NCI-H524 (cell line): ENCODE results near the gene TAS2R40.
A peak's percentile ranks its signal among the peaks of the same experiment; 100 is the strongest.
"Not testable (repeated sequence)": the region's sequence is repeated elsewhere in the genome, so short reads cannot be mapped to it uniquely, and the experiment has no call there.

Experiments used
- DNase-seq, 2 experiments: peaks; one replicate each; lab custom pipeline; 2025; lab: John Stamatoyannopoulos, UW

The TAS2R40 gene

GRCh38 chr7:143221737-143222136 lies at the start of gene TAS2R40:
Gene TAS2R40, plus strand, starts transcription at chr7:143222037. Its CDS starts 42 bp downstream, at chr7:143222079.
- DNase-seq, result no peak

GRCh38 chr7:143172354-143172753 lies 49.5 kb upstream of the TAS2R40 start:
- DNase-seq, result peak; percentile 1 to 58

DNA sequence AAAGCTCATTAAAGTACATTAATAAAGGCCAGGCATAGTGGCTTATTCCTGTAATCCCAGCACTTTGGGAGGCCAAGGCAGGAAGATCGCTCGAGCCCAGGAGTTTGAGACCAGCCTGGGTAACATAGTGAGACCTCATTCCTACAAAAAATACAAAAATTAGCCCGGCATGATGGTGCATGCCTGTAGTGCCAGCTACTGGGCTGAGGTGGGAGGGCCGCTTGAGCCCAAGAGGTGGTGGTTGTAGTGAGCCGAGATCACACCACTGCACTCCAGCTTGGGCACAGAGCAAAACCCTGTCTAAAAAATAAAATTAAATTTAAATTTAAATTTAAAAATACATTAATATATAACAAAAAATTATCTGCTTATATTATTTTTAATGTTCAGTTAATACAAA lies 45.7 kb upstream of the TAS2R40 start:
- no peak for DNase-seq

DNA sequence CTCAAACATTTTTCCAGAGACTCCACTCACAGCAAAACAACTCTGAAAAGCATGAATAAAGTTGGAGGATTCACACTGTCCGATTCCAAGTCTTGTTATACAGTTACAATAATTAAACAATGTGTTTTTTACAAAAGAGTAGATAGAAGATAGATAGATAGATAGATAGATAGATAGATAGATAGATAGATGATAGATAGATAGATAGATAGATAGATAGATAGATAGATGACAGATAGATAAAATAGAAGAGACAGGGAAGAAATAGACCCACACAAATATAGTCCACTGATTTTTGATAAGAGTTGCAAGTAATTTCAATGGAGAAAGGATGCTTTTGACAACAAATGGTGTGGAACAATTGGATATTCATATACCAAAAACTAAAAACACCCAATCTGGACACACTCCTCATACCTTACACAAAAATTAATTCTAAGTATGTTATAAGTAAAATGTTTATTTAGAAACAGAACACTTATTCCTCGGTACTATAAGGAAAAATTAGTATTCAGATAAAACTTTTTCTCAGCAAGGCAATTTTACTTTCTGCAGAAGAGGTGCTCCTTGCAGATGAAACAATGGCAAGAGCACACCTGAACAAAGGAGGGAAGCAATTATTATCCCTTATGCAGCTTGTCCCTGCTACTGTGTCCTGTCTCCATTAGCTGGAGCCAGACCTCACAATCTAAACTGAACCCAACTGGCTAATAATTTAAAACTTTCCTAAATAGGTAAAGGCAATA lies 44.3 kb upstream of the TAS2R40 start:
- no peak for DNase-seq

DNA sequence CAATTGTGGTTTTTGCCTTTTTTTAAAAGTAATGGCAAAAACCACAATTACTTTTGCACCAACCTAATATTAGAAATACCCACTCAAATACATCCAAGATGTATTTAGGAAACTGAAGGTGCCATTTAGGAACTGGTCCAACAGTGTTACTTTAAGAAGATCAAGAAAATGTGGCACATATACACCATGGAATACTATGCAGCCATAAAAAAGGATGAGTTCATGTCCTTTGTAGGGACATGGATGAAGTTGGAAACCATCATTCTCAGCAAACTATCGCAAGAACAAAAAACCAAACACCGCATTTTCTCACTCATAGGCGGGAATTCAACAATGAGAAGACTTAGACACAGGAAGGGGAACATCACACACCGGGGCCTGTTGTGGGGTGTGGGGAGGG lies 41.1 kb upstream of the TAS2R40 start:
- DNase-seq, result not testable (repeated sequence)

DNA sequence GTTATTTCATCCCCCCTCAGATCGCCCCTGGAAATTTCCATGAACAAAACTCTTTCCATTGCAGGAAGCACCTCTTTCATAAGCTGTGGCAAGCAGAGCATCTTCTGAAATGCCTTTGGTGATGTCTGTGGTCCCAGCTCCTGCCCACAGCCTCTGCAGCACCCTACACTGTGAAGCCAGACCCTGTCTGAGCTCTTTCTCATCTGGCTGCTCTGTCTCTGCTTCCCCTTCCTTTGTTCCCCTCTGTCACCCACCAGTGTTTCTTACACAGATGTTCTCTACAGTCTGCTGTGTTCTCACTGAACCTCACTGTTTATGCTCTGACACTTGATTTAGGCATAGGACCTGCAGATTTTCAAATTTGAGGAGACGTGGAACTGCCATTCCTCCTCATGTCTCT lies 40.5 kb upstream of the TAS2R40 start:
- DNase-seq, result no peak

- no peak for DNase-seq
Measured at GRCh38 chr7:143183024-143183423, 38.8 kb upstream of the TAS2R40 start, which contains the start of gene TAS2R39. Gene TAS2R39, plus strand, starts transcription at chr7:143183419. Its CDS starts 0 bp downstream, at chr7:143183419.

DNA sequence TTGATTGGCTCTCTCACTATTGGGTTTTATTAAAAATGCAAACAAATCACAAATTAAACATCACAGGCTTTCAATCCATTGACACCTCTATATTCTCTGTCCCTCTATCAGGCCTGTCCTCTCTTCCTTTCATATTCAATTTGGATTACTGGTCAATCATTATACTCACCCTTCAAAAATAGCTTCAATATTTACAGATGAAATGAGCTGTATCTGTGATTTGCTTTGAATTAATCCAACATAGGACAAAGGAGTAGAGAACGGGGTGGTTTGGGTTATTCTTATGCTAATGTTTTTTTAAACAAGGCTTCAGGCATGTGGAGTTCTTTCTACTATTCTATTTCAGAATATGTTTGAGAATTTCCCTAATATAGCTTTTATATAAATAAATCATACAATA lies 36.3 kb upstream of the TAS2R40 start:
- DNase-seq, result no peak

DNA sequence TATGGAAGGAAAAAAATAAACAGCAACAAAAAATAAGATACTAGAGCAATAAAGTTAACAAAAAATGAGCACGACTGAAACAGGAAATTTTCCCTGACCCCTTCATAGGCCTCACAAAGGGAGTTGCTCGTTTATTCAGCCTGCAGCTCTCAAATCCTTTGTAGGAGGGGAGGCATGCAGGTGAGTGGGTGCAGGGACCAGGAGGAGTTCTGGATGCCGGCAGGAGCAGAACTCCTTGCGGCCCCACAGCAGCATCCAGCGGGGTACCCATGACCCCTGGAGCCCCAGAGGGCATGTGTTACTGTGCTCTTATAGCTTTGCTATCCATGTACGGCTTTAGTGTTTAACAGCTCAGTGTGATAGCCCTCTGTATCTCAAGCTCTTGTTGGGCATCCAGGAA lies 32.8 kb upstream of the TAS2R40 start:
- DNase-seq, result no peak

GRCh38 chr7:143193880-143194279 lies 28.0 kb upstream of the TAS2R40 start:
- DNase-seq, result no peak

- DNase-seq, result no peak
Measured at GRCh38 chr7:143199040-143199439, 22.8 kb upstream of the TAS2R40 start.

- no peak for DNase-seq
Measured at GRCh38 chr7:143202161-143202560, 19.7 kb upstream of the TAS2R40 start.

GRCh38 chr7:143203386-143203785 lies 18.5 kb upstream of the TAS2R40 start:
- no peak for DNase-seq

GRCh38 chr7:143205560-143206293 lies 16.1 kb upstream of the TAS2R40 start:
- DNase-seq, result no peak

GRCh38 chr7:143210541-143210940 lies 11.3 kb upstream of the TAS2R40 start:
- no peak for DNase-seq

DNA sequence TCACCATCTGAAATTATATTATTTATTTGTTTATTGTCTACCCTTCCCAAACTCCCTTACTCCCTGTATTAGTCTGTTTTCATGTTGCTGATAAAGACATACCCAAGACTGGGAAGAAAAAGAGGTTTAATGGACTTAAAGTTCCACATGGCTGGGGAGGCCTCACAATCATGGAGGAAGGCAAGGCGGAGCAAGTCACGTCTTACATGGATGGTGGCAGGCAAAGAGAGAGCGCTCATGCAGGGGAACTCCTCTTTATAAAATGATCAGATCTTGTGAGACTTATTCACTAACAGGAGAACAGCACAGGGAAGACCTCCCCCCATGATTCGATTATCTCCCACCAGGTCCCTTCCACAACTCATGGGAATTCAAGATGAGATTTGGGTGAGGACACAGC lies 8.4 kb upstream of the TAS2R40 start:
- not testable (repeated sequence) for DNase-seq

DNA sequence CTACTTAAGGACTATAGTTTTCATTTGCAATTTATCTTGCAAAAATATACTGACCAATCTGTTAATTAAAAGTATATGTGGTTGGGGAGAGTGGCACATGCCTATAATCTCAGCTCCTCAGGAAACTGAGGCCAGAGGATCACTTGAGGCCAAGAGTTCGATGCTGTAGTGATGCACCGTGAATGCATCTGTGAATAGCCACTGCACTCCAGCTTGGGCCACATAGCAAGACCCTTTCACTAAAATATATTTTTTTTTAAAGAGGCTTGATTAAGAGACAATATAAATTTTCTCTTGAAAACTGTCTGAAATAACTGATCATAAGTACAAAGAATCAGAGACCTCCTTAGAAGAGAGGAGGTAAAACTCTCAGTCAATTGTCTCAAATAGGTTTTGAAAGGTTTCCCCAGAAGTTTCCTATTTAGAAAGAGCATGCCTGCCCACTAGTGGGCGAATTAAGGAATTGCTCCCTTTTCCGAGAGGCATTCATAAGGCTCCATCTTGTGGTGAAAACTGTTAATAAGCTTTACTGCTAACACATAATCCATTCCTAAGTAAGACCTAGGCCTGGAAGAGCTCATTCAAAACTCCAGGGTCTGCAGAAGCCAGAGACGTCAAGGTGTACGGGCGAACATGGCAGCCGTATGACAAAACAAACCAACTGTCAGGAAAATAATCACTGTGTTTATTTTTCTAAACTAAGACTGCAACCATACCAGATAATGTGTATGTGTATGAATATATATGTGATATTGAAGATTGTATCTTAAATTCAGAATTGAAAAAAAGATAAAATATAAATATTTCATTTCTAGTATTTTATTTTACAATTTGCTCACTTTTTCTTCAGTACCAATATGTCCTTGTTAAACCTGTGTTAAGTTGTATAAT lies 6.8 kb upstream of the TAS2R40 start:
- DNase-seq, result peak; percentile 59 to 83

DNA sequence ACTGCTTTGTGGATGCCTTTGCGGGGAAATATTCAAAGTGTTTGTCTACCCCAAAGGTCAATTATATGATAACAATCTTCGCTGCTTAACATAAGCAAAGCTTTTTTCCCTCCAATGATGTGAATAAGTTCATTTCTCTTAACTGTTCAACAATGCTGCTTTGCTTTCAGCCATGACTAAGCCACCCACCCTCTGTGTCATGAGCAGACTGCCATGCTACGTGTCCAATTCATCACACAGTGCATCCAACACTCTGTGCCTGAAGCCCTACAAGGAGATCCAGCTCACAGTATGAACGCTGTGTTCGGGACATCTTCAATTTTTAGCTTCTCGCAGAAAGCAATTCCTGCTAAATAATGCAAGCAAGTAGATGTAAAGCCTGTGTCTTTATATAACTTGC lies 5.7 kb upstream of the TAS2R40 start:
- DNase-seq, result no peak

DNA sequence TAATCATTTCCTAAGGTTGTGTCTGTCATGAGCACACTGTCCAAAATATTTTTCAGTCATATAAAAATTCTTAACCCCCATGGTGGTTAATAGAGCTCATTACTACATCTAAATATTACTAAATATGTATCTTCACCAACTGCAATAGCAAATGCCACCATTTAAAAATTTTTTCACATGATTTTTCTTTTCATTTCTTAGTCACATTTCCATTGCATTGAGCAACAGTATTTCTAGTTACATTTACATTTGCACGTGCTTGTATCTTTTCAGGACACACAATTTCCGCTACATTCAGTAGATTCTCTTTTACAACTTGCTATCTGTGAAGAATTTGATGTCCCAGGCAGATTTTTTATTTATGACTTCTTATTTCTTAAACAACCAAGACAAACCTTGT lies 5.2 kb upstream of the TAS2R40 start:
- DNase-seq, result no peak

DNA sequence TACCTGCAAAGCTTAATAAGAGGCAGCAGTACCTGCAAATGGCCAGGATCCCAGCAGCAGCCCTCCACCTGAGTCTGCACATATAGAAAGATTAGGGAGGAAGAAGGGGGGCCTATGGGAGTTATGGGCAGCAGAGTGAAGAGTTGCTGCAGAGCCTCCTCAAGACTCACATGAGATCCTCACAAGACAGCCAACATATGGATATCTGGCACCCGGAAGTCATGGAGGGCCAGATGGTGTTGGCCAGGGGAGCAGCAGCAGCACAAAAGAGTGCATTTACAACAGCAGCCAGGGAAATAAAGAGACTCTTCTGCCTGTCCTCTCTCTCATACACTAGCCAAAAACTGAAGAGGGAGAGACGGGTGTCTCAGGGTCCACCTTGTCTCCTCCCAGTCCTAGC lies 4.0 kb upstream of the TAS2R40 start:
- DNase-seq, result peak; percentile 85 to 96

- DNase-seq, result no peak
Measured at GRCh38 chr7:143221286-143221685, 551 bp upstream of the TAS2R40 start.

DNA sequence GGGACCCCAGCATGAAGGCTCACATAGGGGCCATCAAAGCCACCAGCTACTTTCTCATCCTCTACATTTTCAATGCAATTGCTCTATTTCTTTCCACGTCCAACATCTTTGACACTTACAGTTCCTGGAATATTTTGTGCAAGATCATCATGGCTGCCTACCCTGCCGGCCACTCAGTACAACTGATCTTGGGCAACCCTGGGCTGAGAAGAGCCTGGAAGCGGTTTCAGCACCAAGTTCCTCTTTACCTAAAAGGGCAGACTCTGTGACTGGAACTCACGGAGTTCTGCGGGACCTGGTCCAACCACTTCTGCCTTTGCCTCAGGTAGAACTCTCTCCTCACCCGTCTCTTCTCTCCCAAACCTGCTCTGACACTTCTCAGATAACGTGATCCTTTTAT lies 945 bp downstream of the TAS2R40 start:
- no peak for DNase-seq
